NB4 (cell line): Measurements from ENCODE around the gene FHIT.

Source experiments
- CTCF ChIP-seq: IDR thresholded peaks from one replicate; pipeline ENCODE4 v1.5.1; 2012; ENCODE audit warnings: low read depth, low read length
- MAX ChIP-seq: IDR thresholded peaks from 2 replicates; pipeline ENCODE4 v1.6.1; 2011; ENCODE audit warnings: low read depth, low read length
- MYC ChIP-seq: IDR thresholded peaks from 2 replicates; pipeline ENCODE4 v1.6.1; 2011; ENCODE audit warnings: low read depth, low read length
- POLR2A ChIP-seq: IDR thresholded peaks from 2 replicates; pipeline ENCODE4 v1.6.1; 2011; ENCODE audit warnings: mild to moderate bottlenecking; ENCODE audit not compliant: insufficient read length; ENCODE audit errors: extremely low read depth

GRCh38 chr3:60641354-60641753 is 609.9 kb downstream of the FHIT start:
- no peak for TF ChIP-seq CTCF
- no peak for TF ChIP-seq MAX
- TF ChIP-seq POLR2A: no peak
- no peak for TF ChIP-seq MYC
